Type B pancreatic cell (in vitro differentiated cells): Measurements from ENCODE around the gene TMCC3. TPM values are rescaled to one million over a fixed set of nuclear protein-coding genes. Genes with fewer than 3 reads are reported as not detected.

ENCODE experiments used
- DNase-seq: peaks from one replicate; pipeline ENCODE4 v3.0.0; 2021; ENCODE audit warnings: mixed read lengths; ENCODE audit not compliant: unreplicated experiment; ENCODE audit errors: extremely low spot score
- H3K27ac Mint-ChIP-seq: 2 replicates; pipeline ENCODE4 v1.8.0; 2021; ENCODE audit warnings: mild to moderate bottlenecking, mixed read lengths
- H3K27me3 Mint-ChIP-seq: 2 replicates; pipeline ENCODE4 v1.8.0; 2021; ENCODE audit warnings: mixed read lengths
- H3K36me3 Mint-ChIP-seq: 2 replicates; pipeline ENCODE4 v1.8.0; 2021; ENCODE audit warnings: mixed read lengths
- H3K4me1 Mint-ChIP-seq: one replicate; pipeline ENCODE4 v1.8.0; 2021; ENCODE audit warnings: mixed read lengths; ENCODE audit not compliant: unreplicated experiment
- H3K4me3 Mint-ChIP-seq: 2 replicates; pipeline ENCODE4 v1.8.0; 2021; ENCODE audit warnings: mild to moderate bottlenecking, mixed read lengths
- H3K9me3 Mint-ChIP-seq: 2 replicates; pipeline ENCODE4 v1.8.0; 2021; ENCODE audit warnings: mixed read lengths
- total RNA-seq: library from RNA; stranded (reverse); gene quantifications from 2 replicates; pipeline ENCODE4 v1.2.1, GENCODE V29; 2021; ENCODE audit warnings: low replicate concordance
- TF ChIP-seq, protein P1 (sequence below): fragments of 200-600 bp; sonication (generic); conservative IDR thresholded peaks from 2 replicates; pipeline ENCODE4 v1.5.0; 2021; ENCODE audit warnings: antibody characterized with exemption, mild to moderate bottlenecking

Gene TMCC3
- total RNA-seq, 1 donor from 2014 or later: 14.1 TPM

DNA sequence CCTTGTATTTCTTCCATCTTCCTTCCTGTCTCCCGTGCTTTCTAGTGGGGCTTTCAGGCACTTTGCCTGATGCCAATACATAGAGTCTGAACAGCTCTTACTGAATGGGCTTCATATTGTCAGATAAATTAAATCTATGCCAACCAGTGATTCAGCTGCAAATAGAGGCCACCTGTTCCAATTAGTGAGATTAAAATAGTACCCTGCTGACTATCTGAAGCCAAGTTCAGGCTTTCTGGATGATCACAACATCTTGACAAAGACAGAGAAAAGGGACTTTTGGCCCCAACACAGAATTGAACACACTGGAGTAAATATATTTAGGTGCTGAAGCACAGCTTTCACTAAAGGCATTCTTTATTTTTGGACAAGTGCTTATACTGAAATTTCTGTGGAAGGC, 11.8 kb downstream of the TMCC3 start:
- TF ChIP-seq, protein P1, sequence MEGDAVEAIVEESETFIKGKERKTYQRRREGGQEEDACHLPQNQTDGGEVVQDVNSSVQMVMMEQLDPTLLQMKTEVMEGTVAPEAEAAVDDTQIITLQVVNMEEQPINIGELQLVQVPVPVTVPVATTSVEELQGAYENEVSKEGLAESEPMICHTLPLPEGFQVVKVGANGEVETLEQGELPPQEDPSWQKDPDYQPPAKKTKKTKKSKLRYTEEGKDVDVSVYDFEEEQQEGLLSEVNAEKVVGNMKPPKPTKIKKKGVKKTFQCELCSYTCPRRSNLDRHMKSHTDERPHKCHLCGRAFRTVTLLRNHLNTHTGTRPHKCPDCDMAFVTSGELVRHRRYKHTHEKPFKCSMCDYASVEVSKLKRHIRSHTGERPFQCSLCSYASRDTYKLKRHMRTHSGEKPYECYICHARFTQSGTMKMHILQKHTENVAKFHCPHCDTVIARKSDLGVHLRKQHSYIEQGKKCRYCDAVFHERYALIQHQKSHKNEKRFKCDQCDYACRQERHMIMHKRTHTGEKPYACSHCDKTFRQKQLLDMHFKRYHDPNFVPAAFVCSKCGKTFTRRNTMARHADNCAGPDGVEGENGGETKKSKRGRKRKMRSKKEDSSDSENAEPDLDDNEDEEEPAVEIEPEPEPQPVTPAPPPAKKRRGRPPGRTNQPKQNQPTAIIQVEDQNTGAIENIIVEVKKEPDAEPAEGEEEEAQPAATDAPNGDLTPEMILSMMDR: no peak
- H3K9me3 Mint-ChIP-seq: no peaks in the 10 kb centered on the region
- no peaks in the 10 kb centered on the region for H3K36me3 Mint-ChIP-seq
- no peak for DNase-seq
- no peak overlapping the region for H3K4me3 Mint-ChIP-seq
- H3K4me1 Mint-ChIP-seq: peaks cover under 1% of the 10 kb centered on the region
- H3K27ac Mint-ChIP-seq: no peak overlapping the region
- H3K27me3 Mint-ChIP-seq: no peaks in the 10 kb centered on the region

DNA sequence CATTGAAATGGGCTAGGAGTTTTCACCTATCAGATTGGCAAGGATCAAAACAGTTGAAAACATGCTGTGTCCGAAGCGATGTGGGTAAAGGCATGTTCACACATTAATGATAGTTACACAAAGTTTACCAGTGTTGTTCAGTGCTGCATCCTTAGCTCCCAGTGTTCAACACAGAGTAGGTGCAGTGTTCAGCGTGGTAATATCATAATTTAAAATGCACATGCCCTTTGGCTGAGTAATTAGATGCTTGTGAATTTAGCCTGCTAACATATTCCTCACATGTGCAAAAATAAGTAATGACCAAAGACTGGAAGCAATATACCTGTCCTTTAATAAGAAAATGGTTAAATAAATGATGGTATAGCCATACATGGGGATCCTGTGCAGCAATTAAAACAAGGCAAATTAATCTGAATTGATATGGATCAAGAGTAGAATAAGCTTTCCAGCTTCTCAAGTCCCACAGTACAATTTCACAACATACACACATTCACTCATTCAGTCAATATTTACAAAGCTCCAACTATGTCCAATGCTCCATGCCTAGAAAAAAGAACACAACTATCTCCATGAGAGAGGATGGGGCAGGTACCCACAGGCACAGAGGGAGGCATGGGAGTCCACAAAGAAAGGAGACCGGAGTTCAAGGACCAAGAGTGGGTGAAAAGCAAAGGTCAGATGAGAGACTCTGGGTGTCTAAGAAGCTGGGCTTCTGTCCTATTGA, 12.8 kb downstream of the TMCC3 start:
- no peaks in the 10 kb centered on the region for H3K4me1 Mint-ChIP-seq
- no peak overlapping the region for H3K27ac Mint-ChIP-seq
- H3K9me3 Mint-ChIP-seq: no peaks in the 10 kb centered on the region
- no peak overlapping the region for H3K4me3 Mint-ChIP-seq
- no peaks in the 10 kb centered on the region for H3K36me3 Mint-ChIP-seq
- TF ChIP-seq, protein P1: no peak
- DNase-seq: no peak
- no peaks in the 10 kb centered on the region for H3K27me3 Mint-ChIP-seq

DNA sequence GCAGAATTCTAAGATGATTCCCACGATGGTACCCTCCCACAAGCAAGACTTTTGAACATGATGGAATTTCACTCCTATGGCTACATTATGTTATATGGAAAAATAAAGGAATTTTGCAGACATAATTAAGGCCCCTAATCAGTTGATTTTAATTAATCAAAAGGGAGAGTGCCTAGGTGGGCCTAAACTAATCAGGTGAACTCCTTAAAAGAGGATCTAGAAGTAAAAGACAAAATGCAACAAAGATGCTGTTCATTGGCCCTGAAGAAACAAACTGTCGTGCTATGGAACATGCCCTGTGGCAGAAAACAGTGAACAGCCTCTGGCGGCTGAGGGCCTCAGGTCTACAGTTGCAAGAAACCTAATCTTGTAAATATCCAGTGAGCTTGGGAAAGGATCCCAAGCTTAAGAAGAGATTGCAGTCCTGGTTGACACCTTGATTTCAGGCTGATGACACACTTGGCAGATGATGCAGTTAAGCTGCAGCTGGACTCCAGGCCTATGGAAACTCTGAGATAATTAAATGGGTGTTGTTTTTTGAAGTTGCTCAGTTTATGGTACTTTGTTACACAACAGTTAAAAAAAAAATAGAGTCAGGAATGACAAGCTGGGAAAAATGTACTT, 13.8 kb downstream of the TMCC3 start:
- Mint-ChIP-seq H3K36me3 (no peaks in the 10 kb centered on the region), H3K9me3 (no peaks in the 10 kb centered on the region), H3K4me3 (no peak overlapping the region), H3K4me1 (peaks cover 5% of the 10 kb centered on the region), H3K27me3 (no peaks in the 10 kb centered on the region), H3K27ac (no peak overlapping the region)
- DNase-seq: no peak
- TF ChIP-seq, protein P1: no peak

DNA sequence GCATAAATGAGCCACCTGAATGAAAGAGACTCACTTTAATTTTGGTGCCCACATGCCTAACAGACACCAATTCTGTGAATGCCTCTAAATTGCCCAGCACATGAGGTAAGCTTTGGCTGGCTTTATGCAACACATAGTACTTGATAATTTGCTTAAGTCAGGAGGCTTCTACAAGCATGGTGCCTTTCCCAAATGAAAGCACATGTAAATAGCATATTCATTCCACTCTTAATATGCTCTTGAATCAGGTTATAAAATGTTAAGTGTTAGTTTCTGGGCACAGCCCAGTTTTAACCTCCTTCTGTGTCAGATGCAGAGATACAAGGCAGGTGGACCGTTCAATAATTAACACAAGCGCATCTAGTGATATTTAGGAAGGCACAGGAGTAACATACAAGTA, 15.6 kb downstream of the TMCC3 start:
- Mint-ChIP-seq H3K27ac (no peak overlapping the region), H3K36me3 (no peaks in the 10 kb centered on the region), H3K27me3 (peaks cover 3% of the 10 kb centered on the region), H3K4me1 (peaks cover 10% of the 10 kb centered on the region), H3K4me3 (no peak overlapping the region), H3K9me3 (no peaks in the 10 kb centered on the region)
- no peak for DNase-seq
- TF ChIP-seq, protein P1: no peak

DNA sequence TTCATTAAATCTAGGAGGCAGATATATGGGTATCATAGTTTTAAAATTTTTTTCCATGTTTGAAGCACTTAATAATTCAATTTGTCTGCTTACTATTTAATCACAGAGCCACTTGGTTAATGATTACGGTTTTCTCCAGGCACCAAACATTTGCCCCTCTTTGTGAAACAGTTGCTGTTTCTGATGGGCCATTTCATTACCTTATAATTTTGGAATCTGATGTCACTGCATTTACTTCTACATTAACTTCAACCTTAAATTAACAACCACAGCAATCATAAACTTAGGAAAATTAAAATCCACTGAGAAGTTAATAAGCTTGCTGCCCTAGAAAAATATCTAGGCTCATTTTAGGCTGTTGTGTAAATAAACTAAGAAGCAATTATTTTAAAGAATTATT, 17.0 kb downstream of the TMCC3 start:
- no peaks in the 10 kb centered on the region for H3K36me3 Mint-ChIP-seq
- no peak for DNase-seq

More for the DNA sequence above, 17.0 kb downstream of the TMCC3 start:
- Mint-ChIP-seq H3K27me3 (peaks cover 3% of the 10 kb centered on the region), H3K4me1 (peaks cover 10% of the 10 kb centered on the region), H3K9me3 (no peaks in the 10 kb centered on the region), H3K4me3 (no peak overlapping the region), H3K27ac (no peak overlapping the region)
- TF ChIP-seq, protein P1: no peak
